Activated CD8-positive, alpha-beta memory T cell treated with anti-CD3 and anti-CD28 coated beads for 24 hours (primary cell): ENCODE measurements around the gene TTL.
A peak's percentile ranks its signal among the peaks of the same experiment; 100 is the strongest.
"Not testable (repeated sequence)": the region's sequence is repeated elsewhere in the genome, so short reads cannot be mapped to it uniquely, and the experiment has no call there.

Source experiments
- DNase-seq: peaks from one replicate; pipeline ENCODE4 v3.0.0-alpha.2; 2020

Gene TTL

DNA sequence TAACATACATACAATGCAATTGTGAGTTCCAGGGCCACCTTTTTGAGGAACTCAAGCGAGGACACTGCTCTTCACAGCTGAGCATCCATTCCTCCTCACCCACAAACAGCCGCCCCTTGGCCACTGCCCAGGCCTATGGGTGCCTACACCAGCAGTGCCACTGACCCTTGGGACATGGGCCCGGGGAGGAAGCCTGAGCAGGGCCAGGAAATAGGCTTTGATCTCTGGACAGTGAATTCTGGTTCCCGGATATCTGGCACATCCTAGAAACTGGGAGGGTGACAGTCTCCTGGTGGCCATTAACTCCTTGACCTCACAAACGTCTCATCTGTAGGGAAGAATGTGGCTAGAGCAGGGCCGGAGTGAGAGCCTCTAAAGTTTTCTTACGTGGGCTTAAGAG is 5.5 kb upstream of the TTL start:
- DNase-seq, result no peak

DNA sequence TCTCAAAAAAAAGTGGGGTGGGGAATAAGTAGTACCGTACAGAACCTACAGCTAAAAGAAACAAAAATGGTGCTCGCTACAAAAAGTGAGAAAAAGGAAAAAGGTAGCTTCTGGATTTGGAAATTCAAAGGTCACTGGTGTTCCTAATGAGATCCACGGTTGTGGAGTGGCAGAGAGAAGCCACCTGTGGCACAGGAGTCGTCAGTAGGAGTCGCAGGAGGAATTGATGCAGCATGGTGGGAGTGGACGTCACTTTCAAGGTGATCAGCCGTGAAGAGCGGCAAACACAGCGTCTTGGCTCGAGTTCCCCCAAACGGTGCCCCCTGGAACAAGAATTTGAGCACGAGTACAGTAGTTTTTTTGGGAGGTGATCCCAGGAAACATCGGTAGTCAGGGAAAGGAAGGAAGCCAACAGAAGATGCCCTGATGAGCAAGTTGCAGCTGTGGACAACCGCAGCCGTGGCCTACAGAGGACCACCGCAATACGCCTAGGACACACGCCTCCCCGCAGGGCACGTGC is 1.4 kb upstream of the TTL start:
- DNase-seq, result no peak

GRCh38 chr2:112481050-112481527 is 867 bp upstream of the TTL start:
- DNase-seq, result peak; percentile 90

- peak; percentile 80 for DNase-seq
Measured at GRCh38 chr2:112482309-112483041, 519 bp downstream of the TTL start.

- no peak for DNase-seq
Measured at GRCh38 chr2:112483042-112483473, 1.1 kb downstream of the TTL start.

DNA sequence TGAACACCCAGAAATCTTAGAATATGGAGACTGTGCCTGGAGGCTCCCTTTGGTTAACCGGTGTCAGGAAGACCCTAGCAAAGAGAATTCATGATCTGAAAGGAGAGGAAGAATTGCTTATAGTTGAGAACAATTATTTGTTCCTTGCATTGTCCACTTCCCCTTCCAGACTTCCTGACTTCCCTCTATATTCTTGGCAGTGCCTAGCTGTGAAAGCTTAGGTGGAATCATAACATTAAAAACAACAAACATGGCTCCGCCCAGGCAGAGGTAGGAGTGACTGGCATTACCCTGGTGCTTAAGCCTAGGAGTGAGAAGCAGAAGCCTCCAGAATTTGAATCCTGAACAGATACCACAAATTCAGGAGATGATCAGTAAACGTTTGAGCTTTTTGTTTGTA is 1.9 kb downstream of the TTL start:
- no peak for DNase-seq

- no peak for DNase-seq
Measured at GRCh38 chr2:112485849-112486248, 3.9 kb downstream of the TTL start.

DNA sequence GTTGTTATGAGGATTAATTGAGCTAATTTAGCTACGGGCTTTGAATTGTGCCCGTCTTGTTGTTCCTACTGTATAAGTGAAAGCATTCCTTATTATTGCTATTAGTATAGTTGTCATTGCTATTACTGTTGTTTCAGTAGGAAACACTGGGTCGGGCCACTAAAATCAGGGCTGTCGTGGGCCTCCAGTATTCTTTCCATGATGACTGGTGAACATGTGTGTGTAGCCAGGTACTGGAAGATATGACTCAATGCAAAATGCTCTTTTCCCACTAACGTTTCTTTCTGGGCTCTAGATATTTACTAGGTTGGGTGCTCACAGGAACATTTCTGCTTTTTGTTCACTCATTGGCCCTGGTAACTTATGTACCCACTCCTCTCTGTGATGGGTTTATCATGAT is 4.9 kb downstream of the TTL start:
- DNase-seq, result no peak

DNA sequence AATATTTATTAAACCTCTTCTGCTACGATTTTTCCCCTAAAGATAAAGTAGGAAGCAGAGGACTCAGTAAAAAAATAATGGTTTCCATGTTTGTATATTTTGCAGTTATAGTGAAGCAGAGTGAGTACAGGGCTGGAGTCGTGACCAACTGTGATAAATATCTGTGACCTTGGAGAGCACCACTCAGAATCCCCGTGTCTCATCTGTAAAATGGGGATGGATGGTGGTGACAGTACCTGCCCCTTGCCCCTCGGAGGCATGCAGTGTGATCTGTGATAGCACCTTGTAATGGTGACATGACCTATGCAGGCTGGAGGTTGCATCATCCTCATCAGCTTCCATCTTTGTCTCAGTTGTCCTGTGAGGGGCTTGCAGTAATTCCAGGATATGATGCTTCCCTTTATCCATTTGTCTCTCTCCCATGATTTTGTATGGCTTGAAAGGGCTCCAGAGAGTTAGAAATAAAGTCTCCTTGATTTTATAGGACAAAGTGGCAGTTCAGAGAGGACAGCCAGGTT is 5.5 kb downstream of the TTL start:
- no peak for DNase-seq

GRCh38 chr2:112488201-112488600 is 6.2 kb downstream of the TTL start:
- no peak for DNase-seq

GRCh38 chr2:112491946-112492345 is 10.0 kb downstream of the TTL start:
- DNase-seq, result no peak

DNA sequence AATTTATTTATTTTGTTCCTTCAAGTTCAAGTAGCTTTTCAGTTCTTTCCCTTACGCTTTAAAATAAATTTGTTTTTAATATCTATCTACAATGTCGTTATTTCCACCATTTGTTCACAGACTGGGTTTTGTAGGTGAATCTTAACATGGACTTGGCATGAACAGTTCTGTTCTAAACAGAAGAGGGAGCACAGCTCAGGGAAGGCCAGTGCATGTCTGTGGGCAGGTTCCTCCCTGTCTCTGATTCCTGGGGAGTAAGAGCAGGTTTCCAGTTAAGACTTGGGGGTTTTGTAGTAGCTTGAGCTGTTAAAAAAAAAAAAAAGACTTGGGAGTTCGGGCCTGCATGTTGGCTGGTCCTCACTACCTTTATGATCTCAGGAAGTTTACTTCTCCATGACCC is 11.1 kb downstream of the TTL start:
- no peak for DNase-seq

GRCh38 chr2:112493858-112494648 is 12.1 kb downstream of the TTL start:
- no peak for DNase-seq

- no peak for DNase-seq
Measured at GRCh38 chr2:112494828-112495227, 12.9 kb downstream of the TTL start.

GRCh38 chr2:112495878-112496277 is 13.9 kb downstream of the TTL start:
- not testable (repeated sequence) for DNase-seq

- DNase-seq, result not testable (repeated sequence)
Measured at GRCh38 chr2:112500850-112501484, 19.0 kb downstream of the TTL start.

DNA sequence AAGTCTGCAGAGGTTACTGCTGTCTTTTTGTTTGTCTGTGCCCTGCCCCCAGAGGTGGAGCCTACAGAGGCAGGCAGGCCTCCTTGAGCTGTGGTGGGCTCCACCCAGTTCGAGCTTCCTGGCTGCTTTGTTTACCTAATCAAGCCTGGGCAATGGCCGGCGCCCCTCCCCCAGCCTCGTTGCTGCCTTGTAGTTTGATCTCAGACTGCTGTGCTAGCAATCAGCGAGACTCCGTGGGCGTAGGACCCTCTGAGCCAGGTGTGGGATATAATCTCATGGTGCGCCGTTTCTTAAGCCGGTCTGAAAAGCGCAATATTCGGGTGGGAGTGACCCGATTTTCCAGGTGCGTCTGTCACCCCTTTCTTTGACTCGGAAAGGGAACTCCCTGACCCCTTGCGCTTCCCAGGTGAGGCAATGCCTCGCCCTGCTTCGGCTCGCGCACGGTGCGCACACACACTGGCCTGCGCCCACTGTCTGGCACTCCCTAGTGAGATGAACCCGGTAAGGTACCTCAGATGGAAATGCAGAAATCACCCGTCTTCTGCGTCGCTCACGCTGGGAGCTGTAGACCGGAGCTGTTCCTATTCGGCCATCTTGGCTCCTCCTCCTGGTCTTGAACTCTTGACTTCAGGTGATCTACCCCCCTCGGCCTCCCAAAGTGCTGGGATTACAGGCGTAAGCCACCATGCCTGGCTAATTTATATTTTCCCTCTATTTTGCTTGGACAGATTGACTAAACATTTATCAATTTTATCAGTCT is 27.5 kb downstream of the TTL start:
- DNase-seq, result not testable (repeated sequence)

DNA sequence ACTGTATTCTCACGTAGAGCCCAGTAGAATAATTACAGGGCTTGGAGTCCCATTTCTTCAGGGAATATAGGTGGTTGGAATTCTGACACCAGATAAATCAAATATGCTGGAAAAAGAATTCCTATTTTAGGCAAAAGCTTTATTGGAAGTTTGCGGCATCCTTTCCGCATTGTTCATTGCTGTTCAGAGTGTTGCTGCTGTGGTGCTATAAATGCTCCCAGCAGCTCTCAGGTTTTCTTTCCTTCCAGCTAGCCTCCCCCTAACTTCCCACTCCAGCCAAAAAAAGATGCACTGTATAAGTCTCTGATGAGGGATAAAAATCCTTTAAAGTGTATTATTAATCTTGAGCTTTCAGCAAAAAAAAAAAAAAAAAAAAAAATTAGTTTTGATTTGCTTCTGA is 34.8 kb downstream of the TTL start:
- no peak for DNase-seq

DNA sequence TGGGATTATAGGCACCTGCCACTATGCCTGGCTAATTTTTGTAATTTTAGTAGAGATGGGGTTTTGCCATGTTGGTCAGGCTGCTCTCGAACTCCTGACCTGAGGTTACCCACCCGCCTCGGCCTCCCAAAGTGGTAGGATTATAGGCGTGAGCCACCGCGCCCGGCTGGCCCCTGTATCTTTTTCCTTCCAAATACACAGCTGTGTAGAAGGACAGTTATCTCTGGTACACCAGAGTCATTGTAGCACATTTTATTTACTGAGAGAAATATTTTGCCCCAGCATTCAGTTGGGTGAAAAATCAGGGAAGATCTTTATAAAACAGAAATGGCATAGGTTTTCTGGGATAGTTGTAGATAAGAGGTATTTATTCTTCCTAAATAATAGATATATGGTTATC is 36.9 kb downstream of the TTL start:
- DNase-seq, result no peak

DNA sequence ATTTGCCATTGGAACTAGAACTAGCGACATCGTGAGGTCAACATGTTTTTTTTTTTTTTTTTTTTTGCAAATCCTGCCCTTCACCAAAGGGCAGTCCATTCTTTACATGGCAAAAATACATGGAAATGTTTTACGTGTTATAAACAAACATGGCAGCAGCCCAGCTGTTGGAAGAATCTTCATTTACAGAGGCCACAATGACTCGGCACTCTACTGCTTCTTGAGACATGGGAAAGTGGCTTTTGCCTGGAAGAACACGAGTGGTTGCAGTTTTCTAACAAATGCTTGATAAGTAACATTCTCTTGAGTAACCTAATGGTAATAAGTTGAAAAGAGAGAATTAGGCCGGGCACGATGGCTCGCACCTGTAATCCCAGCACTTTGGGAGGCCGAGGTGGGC is 37.5 kb downstream of the TTL start:
- DNase-seq, result no peak

- DNase-seq, result no peak
Measured at GRCh38 chr2:112520234-112520783, 38.4 kb downstream of the TTL start.

DNA sequence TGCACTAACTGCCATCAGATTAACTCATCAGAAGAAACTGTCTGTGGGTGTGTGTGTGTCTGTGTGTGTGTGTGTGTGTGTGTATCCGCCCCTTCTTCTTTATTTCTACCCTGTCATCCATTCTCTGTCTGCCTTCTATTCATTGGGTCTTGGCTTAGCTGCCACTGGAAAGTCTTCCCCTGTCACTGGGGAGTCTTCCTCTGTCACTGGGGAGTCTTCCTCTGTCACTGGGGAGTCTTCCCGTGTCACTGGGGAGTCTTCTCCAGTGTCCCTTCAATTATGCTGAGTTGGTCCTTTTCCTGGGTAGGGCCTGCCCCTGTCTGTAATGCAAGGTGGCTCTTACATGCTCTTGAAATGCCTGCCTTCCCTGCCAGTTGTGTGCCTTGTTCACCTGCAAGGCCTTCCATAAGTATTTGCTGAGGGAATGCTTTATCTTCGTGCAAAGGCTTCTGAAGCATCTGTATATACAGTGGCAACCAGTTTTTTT is 41.4 kb downstream of the TTL start:
- no peak for DNase-seq
